Transverse colon (tissue), 4 donors: ENCODE data around the gene TMEM132D.

ENCODE experiments used
- CTCF ChIP-seq, 5 experiments: fragments of 200-600 bp in 3 of 5; fragments of 450-650 bp in 2 of 5; sonication (generic) in 3 of 5; IDR thresholded peaks; 1 replicate in 2 of 5; 2 replicates in 3 of 5; pipeline ENCODE4 v1.5.1; 2016 to 2017; ENCODE audit warnings: antibody characterized with exemption in 5 of 5, inconsistent platforms in 3 of 5, mild to moderate bottlenecking in 2 of 5, moderate library complexity in 1 of 5
- EP300 ChIP-seq: sonication (generic); formaldehyde crosslinking; IDR thresholded peaks from one replicate; pipeline ENCODE4 v1.6.1; 2017; ENCODE audit warnings: antibody characterized with exemption, low read depth
- POLR2A ChIP-seq: fragments of 450-650 bp; IDR thresholded peaks from one replicate; pipeline ENCODE4 v1.6.1; 2016; ENCODE audit warnings: antibody characterized with exemption, mild to moderate bottlenecking, moderate library complexity
- POLR2AphosphoS5 ChIP-seq, 3 donors: sonication (generic); formaldehyde crosslinking; IDR thresholded peaks; one replicate each; pipeline ENCODE4 v1.6.1; 2016; ENCODE audit warnings: antibody characterized with exemption in 3 of 3

- TF ChIP-seq CTCF (IDR thresholded peaks at IDR 0.05) (no peak), POLR2AphosphoS5 (IDR thresholded peaks at IDR 0.05) (no peak), POLR2A (no peak), EP300 (no peak)
These were observed 331.8 kb downstream of the TMEM132D start for GRCh38 chr12:129571901-129572494.
